GM19452 (cell line): ENCODE data around the gene SNRNP70.
"Not testable (repeated sequence)": the region's sequence is repeated elsewhere in the genome, so short reads cannot be mapped to it uniquely, and the experiment has no call there.

ENCODE experiments used
- ATAC-seq: cut with Tn5 transposase; IDR thresholded peaks from one replicate; pipeline ENCODE4 v1.9.1; 2021; ENCODE audit not compliant: unreplicated experiment

SNRNP70 gene

GRCh38 chr19:49119411-49120324 is 34.4 kb downstream of the SNRNP70 start, which contains the start of gene PPFIA3:
PPFIA3 (plus strand) TSS chr19:49119544; CDS start chr19:49127874, 8,330 bp downstream.
- ATAC-seq = no peak

- no peak for ATAC-seq
Observed at GRCh38 chr19:49120325-49120683, 35.1 kb downstream of the SNRNP70 start.

GRCh38 chr19:49120868-49121267 is 35.6 kb downstream of the SNRNP70 start:
- no peak for ATAC-seq

GRCh38 chr19:49121841-49122240 is 36.6 kb downstream of the SNRNP70 start:
- not testable (repeated sequence) for ATAC-seq

- ATAC-seq = not testable (repeated sequence)
Observed at GRCh38 chr19:49123285-49123684, 38.0 kb downstream of the SNRNP70 start.

- no peak for ATAC-seq
Observed at GRCh38 chr19:49125025-49125731, 39.9 kb downstream of the SNRNP70 start.

GRCh38 chr19:49126575-49126974 is 41.3 kb downstream of the SNRNP70 start:
- ATAC-seq = no peak

GRCh38 chr19:49127225-49127624 is 42.0 kb downstream of the SNRNP70 start:
- not testable (repeated sequence) for ATAC-seq

GRCh38 chr19:49127674-49128544 is 42.7 kb downstream of the SNRNP70 start:
- ATAC-seq = peak; percentile 87

- ATAC-seq = no peak
Observed at GRCh38 chr19:49128545-49129237, 43.4 kb downstream of the SNRNP70 start.

GRCh38 chr19:49129238-49129583 is 44.0 kb downstream of the SNRNP70 start:
- ATAC-seq = no peak

GRCh38 chr19:49130325-49130724 is 45.1 kb downstream of the SNRNP70 start:
- ATAC-seq = no peak

- no peak for ATAC-seq
Observed at GRCh38 chr19:49132974-49133609, 47.8 kb downstream of the SNRNP70 start.

GRCh38 chr19:49133621-49134454 is 48.6 kb downstream of the SNRNP70 start:
- ATAC-seq = no peak

- ATAC-seq = no peak
Observed at GRCh38 chr19:49135686-49136085, 50.4 kb downstream of the SNRNP70 start.

GRCh38 chr19:49136771-49137171 is 51.5 kb downstream of the SNRNP70 start:
- no peak for ATAC-seq

- no peak for ATAC-seq
Observed at GRCh38 chr19:49140951-49141350, 55.7 kb downstream of the SNRNP70 start.

GRCh38 chr19:49141352-49141751 is 56.1 kb downstream of the SNRNP70 start:
- no peak for ATAC-seq

- no peak for ATAC-seq
Observed at GRCh38 chr19:49142866-49143335, 57.6 kb downstream of the SNRNP70 start.
